ENCODE measurements around the gene YAP1.

- TF ChIP-seq TARDBP (IDR thresholded peaks at IDR 0.05) (no peak), HDGF (IDR thresholded peaks at IDR 0.05; ENCODE audit: borderline replicate concordance) (no peak), FOXA1 (IDR thresholded peaks at IDR 0.05) (no peak), ELF4 (IDR thresholded peaks at IDR 0.05) (no peak), ZNF384 (IDR thresholded peaks at IDR 0.05) (no peak), ARNT (IDR thresholded peaks at IDR 0.05) (no peak)
Measured at GRCh38 chr11:102216433-102217075, 106.3 kb downstream of the YAP1 start.
